HCT116 (cell line): Measurements from ENCODE around the gene ATG14.

Experiments used
- CTCF ChIP-seq, 3 experiments: fragments of 200-600 bp in 1 of 3; sonication (generic) in 1 of 3; IDR thresholded peaks in 2 of 3; conservative IDR thresholded peaks in 1 of 3; 2 replicates each; pipeline ENCODE4 v1.5.1; 2012 to 2017; ENCODE audit warnings: low read depth in 2 of 3, low read length in 2 of 3, antibody characterized with exemption in 1 of 3, borderline replicate concordance in 1 of 3, control low read depth in 1 of 3, mild to moderate bottlenecking in 1 of 3, mixed read lengths in 1 of 3, mixed run types in 1 of 3, moderate library complexity in 1 of 3; ENCODE audit not compliant: insufficient read depth in 1 of 3
- EZH2 ChIP-seq: fragments of 200-600 bp; sonication (generic); IDR thresholded peaks from 2 replicates; pipeline ENCODE4 v1.6.1; 2017; ENCODE audit warnings: antibody characterized with exemption, mixed run types
- POLR2A ChIP-seq: IDR thresholded peaks from 2 replicates; pipeline ENCODE4 v1.7.0; 2011; ENCODE audit warnings: borderline replicate concordance; ENCODE audit not compliant: insufficient read depth, insufficient read length; ENCODE audit errors: extremely low read depth

GRCh38 chr14:55381040-55381439 is 30.6 kb downstream of the ATG14 start:
- no peak for TF ChIP-seq EZH2
- no peak for TF ChIP-seq POLR2A
- no peak for TF ChIP-seq CTCF (IDR thresholded peaks at IDR 0.05 in 2 of 3, conservative IDR thresholded peaks at IDR 0.05 in 1 of 3; ENCODE audit: borderline replicate concordance in 1 of 3, insufficient read depth in 1 of 3, low read depth in 2 of 3, low read length in 2 of 3)
